HFFc6 (cell line): Measurements from ENCODE around the gene ATF3. TPM values are rescaled to one million over a fixed set of nuclear protein-coding genes. Genes with fewer than 3 reads are reported as not detected.

Experiments
- DNase-seq: peaks from one replicate; pipeline ENCODE4 v3.0.0-alpha.2; 2018
- H3K27ac Mint-ChIP-seq: 2 replicates; pipeline ENCODE4 v1.8.0; 2020; ENCODE audit warnings: mild to moderate bottlenecking, mixed read lengths
- H3K27me3 Mint-ChIP-seq: 2 replicates; pipeline ENCODE4 v1.8.0; 2021; ENCODE audit warnings: mild to moderate bottlenecking, moderate library complexity, mixed read lengths; ENCODE audit not compliant: insufficient read depth
- H3K36me3 Mint-ChIP-seq: 2 replicates; pipeline ENCODE4 v1.8.0; 2021; ENCODE audit warnings: low read depth, mixed read lengths
- H3K4me1 Mint-ChIP-seq: 2 replicates; pipeline ENCODE4 v1.8.0; 2020; ENCODE audit warnings: low read depth, mixed read lengths
- H3K4me3 Mint-ChIP-seq: 2 replicates; pipeline ENCODE4 v1.8.0; 2020; ENCODE audit warnings: mild to moderate bottlenecking, moderate library complexity, mixed read lengths
- H3K9me3 Mint-ChIP-seq: 2 replicates; pipeline ENCODE4 v1.8.0; 2020; ENCODE audit warnings: mild to moderate bottlenecking, mixed read lengths
- total RNA-seq, 6 experiments: library from RNA; stranded (reverse); fragmentation: NEBNext Ultra II Directional; extraction: Animal tissue kit (Norgen Biotek cat#: 25700); gene quantifications; 2 replicates in 1 of 6; 3 replicates in 5 of 6; pipeline ENCODE4 v1.2.3, GENCODE V29; 2021
- TF ChIP-seq, protein P1 (sequence below): fragments of 200-600 bp; sonication (generic); IDR thresholded peaks from 2 replicates; pipeline ENCODE4 v1.5.0; 2021; ENCODE audit warnings: antibody characterized with exemption, mild to moderate bottlenecking

Gene ATF3
- total RNA-seq, 6 experiments from 2014 or later, result 1.9 to 5.5 (median 4.8) TPM

GRCh38 chr1:212641956-212642355, 33.4 kb downstream of the ATF3 start:
- Mint-ChIP-seq H3K4me1 (peaks cover 34% of the 10 kb centered on the region), H3K27me3 (peaks cover 24% of the 10 kb centered on the region), H3K27ac (no peak overlapping the region), H3K36me3 (no peaks in the 10 kb centered on the region), H3K9me3 (no peaks in the 10 kb centered on the region), H3K4me3 (no peak overlapping the region)
- DNase-seq, result no peak
- TF ChIP-seq, protein P1, sequence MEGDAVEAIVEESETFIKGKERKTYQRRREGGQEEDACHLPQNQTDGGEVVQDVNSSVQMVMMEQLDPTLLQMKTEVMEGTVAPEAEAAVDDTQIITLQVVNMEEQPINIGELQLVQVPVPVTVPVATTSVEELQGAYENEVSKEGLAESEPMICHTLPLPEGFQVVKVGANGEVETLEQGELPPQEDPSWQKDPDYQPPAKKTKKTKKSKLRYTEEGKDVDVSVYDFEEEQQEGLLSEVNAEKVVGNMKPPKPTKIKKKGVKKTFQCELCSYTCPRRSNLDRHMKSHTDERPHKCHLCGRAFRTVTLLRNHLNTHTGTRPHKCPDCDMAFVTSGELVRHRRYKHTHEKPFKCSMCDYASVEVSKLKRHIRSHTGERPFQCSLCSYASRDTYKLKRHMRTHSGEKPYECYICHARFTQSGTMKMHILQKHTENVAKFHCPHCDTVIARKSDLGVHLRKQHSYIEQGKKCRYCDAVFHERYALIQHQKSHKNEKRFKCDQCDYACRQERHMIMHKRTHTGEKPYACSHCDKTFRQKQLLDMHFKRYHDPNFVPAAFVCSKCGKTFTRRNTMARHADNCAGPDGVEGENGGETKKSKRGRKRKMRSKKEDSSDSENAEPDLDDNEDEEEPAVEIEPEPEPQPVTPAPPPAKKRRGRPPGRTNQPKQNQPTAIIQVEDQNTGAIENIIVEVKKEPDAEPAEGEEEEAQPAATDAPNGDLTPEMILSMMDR, result no peak

- H3K4me1 Mint-ChIP-seq, result peaks cover 16% of the 10 kb centered on the region
- no peak overlapping the region for H3K4me3 Mint-ChIP-seq
- H3K36me3 Mint-ChIP-seq, result no peaks in the 10 kb centered on the region
- no peak overlapping the region for H3K27ac Mint-ChIP-seq
- peaks cover 24% of the 10 kb centered on the region for H3K27me3 Mint-ChIP-seq
- TF ChIP-seq, protein P1, result no peak
- no peak for DNase-seq
- H3K9me3 Mint-ChIP-seq, result no peaks in the 10 kb centered on the region
Measured at GRCh38 chr1:212643877-212644276, 35.3 kb downstream of the ATF3 start.

GRCh38 chr1:212644866-212645545, 36.4 kb downstream of the ATF3 start:
- Mint-ChIP-seq H3K4me3 (no peak overlapping the region), H3K27me3 (peaks cover 22% of the 10 kb centered on the region), H3K4me1 (peaks cover 12% of the 10 kb centered on the region; the same call in 1 of the 2 replicates), H3K36me3 (no peaks in the 10 kb centered on the region), H3K27ac (no peak overlapping the region), H3K9me3 (no peaks in the 10 kb centered on the region)
- DNase-seq, result no peak
- TF ChIP-seq, protein P1, result no peak

DNA sequence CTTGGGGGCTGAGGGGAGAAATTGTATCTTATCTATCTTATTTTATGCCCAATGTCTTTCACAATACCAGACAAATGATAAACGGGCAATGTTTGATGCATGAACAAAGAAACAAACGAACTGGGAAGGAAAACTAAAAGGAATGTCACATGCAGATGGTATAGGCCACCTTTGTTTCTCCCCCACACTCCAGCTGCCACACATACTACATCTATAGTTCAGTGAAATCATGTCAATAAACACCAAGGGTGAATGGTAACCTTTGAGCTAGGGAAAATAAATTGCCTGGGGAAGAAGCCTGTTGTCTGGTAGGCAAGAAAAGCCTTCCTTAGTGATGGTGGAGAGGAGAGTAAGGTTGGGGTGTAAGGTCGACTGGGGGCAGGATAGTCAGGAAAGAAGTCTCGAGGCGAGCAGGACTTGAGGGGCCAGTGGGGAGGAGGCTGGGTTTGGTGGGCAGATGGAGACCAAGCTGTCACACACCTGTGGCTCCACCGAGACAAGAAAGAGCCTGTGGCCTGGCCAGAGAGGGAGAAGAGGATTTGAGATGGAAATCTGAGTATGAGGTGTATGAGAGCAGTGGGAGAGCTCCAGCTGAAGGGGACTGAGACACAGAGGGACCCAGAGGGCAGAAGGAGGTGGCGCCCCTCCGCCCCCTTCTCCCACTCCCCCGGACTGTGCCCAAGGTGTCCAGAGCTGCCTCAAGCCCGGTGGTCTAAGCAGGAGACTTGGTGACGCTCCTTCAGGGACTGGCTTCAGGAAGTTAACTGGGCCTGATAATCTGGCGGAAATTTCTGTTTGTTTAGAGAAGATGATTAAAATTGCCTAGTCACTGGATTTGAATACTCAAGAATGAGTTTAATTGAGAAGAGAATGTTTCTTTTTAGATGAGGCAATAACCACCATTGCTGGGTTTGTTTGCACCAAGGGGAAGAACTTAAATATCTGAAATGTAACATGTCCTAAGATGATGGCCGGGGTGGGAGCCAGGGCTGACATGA, 37.3 kb downstream of the ATF3 start:
- DNase-seq, result no peak
- Mint-ChIP-seq H3K4me3 (no peak overlapping the region), H3K27me3 (peaks cover 15% of the 10 kb centered on the region), H3K27ac (no peak overlapping the region; the same call in 1 of the 2 replicates), H3K4me1 (peaks cover 12% of the 10 kb centered on the region), H3K9me3 (no peaks in the 10 kb centered on the region), H3K36me3 (no peaks in the 10 kb centered on the region)
- TF ChIP-seq, protein P1, result no peak

DNA sequence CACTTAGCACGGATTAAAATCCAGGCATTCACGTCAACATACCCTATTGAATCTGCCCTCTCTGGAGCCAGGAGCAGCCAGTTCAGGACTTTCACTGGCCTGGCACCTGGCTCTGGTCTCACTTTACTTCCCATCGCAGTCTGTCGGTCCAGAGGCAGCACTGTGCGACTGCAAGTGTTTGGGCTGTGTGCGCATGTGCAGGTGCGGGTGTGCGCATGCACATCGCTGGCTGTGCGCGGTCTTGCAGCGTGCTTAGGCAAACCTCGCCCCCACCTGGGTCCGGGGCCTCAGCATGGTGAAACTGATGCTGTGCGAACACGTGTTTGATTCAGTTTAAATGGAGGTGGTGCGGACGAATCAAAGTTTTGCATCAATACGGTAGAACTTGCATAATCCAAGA, 38.0 kb downstream of the ATF3 start:
- DNase-seq, result no peak
- Mint-ChIP-seq H3K9me3 (no peaks in the 10 kb centered on the region), H3K36me3 (no peaks in the 10 kb centered on the region), H3K27me3 (peaks cover 14% of the 10 kb centered on the region), H3K27ac (no peak overlapping the region), H3K4me1 (peaks cover 18% of the 10 kb centered on the region), H3K4me3 (no peak overlapping the region)
- TF ChIP-seq, protein P1, result no peak
